H1 (cell line): ENCODE data around the gene TOMM5.

Experiments used
- CTCF ChIP-seq, 3 experiments: IDR thresholded peaks; 1 replicate in 2 of 3; 2 replicates in 1 of 3; pipeline versions ENCODE4 v1.5.1 to v1.6.1; 2011; ENCODE audit warnings: low read length in 3 of 3, mild to moderate bottlenecking in 3 of 3, inconsistent platforms in 2 of 3, low read depth in 1 of 3, moderate library complexity in 1 of 3; ENCODE audit not compliant: insufficient read depth in 1 of 3; ENCODE audit errors: control extremely low read depth in 1 of 3
- NRF1 ChIP-seq: IDR thresholded peaks from 2 replicates; pipeline ENCODE4 v1.6.1; 2011; ENCODE audit warnings: mild to moderate bottlenecking, low read depth, low read length, improper control_type of control experiment
- RAD21 ChIP-seq, 2 experiments: IDR thresholded peaks in 1 of 2; conservative IDR thresholded peaks in 1 of 2; 2 replicates each; pipeline ENCODE4 v1.6.1; 2011; ENCODE audit warnings: low read depth in 2 of 2, low read length in 2 of 2, improper control_type of control experiment in 1 of 2, inconsistent platforms in 1 of 2, mild to moderate bottlenecking in 1 of 2, moderate library complexity in 1 of 2

- TF ChIP-seq NRF1 (no peak), CTCF (IDR thresholded peaks at IDR 0.05; ENCODE audit: control extremely low read depth in 1 of 3, insufficient read depth in 1 of 3, low read depth in 1 of 3, low read length in 3 of 3) (no peak), RAD21 (IDR thresholded peaks at IDR 0.05 in 1 of 2, conservative IDR thresholded peaks at IDR 0.05 in 1 of 2; ENCODE audit: low read depth in 2 of 2, low read length in 2 of 2) (no peak)
Measured at GRCh38 chr9:37563806-37564513, 28.4 kb downstream of the TOMM5 start.
